AG04449 (cell line): ENCODE results near the gene USP6.
A peak's percentile ranks its signal among the peaks of the same experiment; 100 is the strongest.
"Not testable (repeated sequence)": the region's sequence is repeated elsewhere in the genome, so short reads cannot be mapped to it uniquely, and the experiment has no call there.

Source experiments
- CTCF ChIA-PET: fragments of 350-600 bp; formaldehyde crosslinking; extraction: SDS; loops from one replicate; lab custom pipeline; 2021; ENCODE audit warnings: antibody characterized with exemption; lab: Yijun Ruan, JAX
- POLR2A ChIA-PET: fragments of 400-600, 350-600 bp; formaldehyde crosslinking; extraction: SDS; loops from one replicate; lab custom pipeline; 2020; ENCODE audit warnings: antibody characterized with exemption, inconsistent platforms; lab: Yijun Ruan, JAX
- DNase-seq: peaks from one replicate; pipeline ENCODE4 v3.0.0-alpha.2; 2010; ENCODE audit warnings: low read depth, low spot score
- H3K4me3 ChIP-seq: 2 replicates; pipeline ENCODE4 v1.5.1; 2011; ENCODE audit warnings: low read depth, mild to moderate bottlenecking, control low read depth, low read length
- CTCF ChIP-seq: IDR thresholded peaks from one replicate; pipeline ENCODE4 v1.5.1; 2011; ENCODE audit warnings: mild to moderate bottlenecking, moderate library complexity, low read length, control low read depth, inconsistent platforms; ENCODE audit not compliant: insufficient read depth; ENCODE audit errors: missing control alignments

The USP6 gene

GRCh38 chr17:5138616-5139457 lies 23.0 kb downstream of the USP6 start:
- TF ChIP-seq CTCF: no peak
- CTCF ChIA-PET: no interaction called here
- POLR2A ChIA-PET: no interaction called here
- DNase-seq: no peak
- H3K4me3 ChIP-seq: no peak overlapping the region

- POLR2A ChIA-PET: no interaction called here
- no peak for DNase-seq
- no peak overlapping the region for H3K4me3 ChIP-seq
- no peak for TF ChIP-seq CTCF
- CTCF ChIA-PET: no interaction called here
Observed at GRCh38 chr17:5139458-5139732, 23.6 kb downstream of the USP6 start.

- H3K4me3 ChIP-seq, DNase-seq, POLR2A ChIA-PET, CTCF ChIA-PET: not testable (repeated sequence)
Observed at GRCh38 chr17:5142877-5143276, 27.0 kb downstream of the USP6 start.

- CTCF ChIA-PET, DNase-seq, H3K4me3 ChIP-seq, POLR2A ChIA-PET: not testable (repeated sequence)
Observed at GRCh38 chr17:5146122-5146521, 30.3 kb downstream of the USP6 start.

GRCh38 chr17:5160702-5161101 lies 44.9 kb downstream of the USP6 start:
- POLR2A ChIA-PET, DNase-seq, CTCF ChIA-PET, H3K4me3 ChIP-seq: not testable (repeated sequence)

GRCh38 chr17:5161793-5162192 lies 46.0 kb downstream of the USP6 start:
- CTCF ChIA-PET, H3K4me3 ChIP-seq, POLR2A ChIA-PET, DNase-seq: not testable (repeated sequence)

- DNase-seq: no peak
- TF ChIP-seq CTCF: no peak
- ChIA-PET CTCF (no interaction called here), POLR2A (no interaction called here)
- no peak overlapping the region for H3K4me3 ChIP-seq
Observed at GRCh38 chr17:5164436-5164835, 48.6 kb downstream of the USP6 start.

- H3K4me3 ChIP-seq, POLR2A ChIA-PET: not testable (repeated sequence)
- DNase-seq: peak; percentile 29
- CTCF ChIA-PET: interaction anchor here (0.9 kb wide), 1 partner anchor 72 kb away, joined by 3 read pairs; no protein-coding TSS in a partner anchor
Observed at GRCh38 chr17:5165791-5166564, 50.1 kb downstream of the USP6 start.

GRCh38 chr17:5175027-5175426 lies 59.2 kb downstream of the USP6 start:
- H3K4me3 ChIP-seq, POLR2A ChIA-PET, DNase-seq: not testable (repeated sequence)
- CTCF ChIA-PET: interaction anchor here (1.3 kb wide), 1 partner anchor 17 kb away, joined by 4 read pairs; the partner anchor contains the start of gene ZNF594
